Measurements from ENCODE around the gene EPN1.

The EPN1 gene

DNA sequence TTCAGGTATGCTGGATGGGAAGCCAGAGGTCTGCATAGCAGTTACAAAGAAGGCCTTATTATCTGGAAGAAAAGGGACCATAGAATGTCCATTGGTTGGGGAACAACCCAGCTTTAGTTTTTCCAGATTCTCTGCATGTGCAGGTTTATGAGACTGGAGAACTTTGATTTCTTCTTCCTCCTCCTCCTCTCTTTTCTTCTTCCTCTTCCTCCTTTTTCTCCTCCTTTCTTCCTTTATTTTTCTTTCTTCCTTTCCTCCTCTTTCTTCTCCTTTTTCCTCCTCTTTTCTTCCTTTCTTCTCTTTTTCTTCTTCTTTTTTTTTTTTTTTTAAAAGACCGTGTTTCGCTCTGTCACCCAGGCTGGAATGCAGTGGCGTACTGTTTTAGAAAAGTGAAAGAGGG, 30.9 kb downstream of the EPN1 start:
- H4K20me1 ChIP-seq (ENCODE audit: control insufficient read depth, insufficient read depth, low read depth, low read length), result no peaks in the 10 kb centered on the region
- no peaks in the 10 kb centered on the region for H3K9me2 ChIP-seq (replicated peaks; ENCODE audit: control insufficient read depth, low read length)
- H3K27ac ChIP-seq (ENCODE audit: low read depth, low read length), result no peak overlapping the region
- no peaks in the 10 kb centered on the region for H3K9me3 ChIP-seq (ENCODE audit: control insufficient read depth, insufficient read depth, low read length)
- no peak overlapping the region for H3K4me2 ChIP-seq (ENCODE audit: low read length)
- H3K36me3 ChIP-seq (ENCODE audit: control insufficient read depth, low read length), result peaks cover 19% of the 10 kb centered on the region
- no peak overlapping the region for H3K4me3 ChIP-seq (ENCODE audit: low read length)
- H3K79me2 ChIP-seq (ENCODE audit: control insufficient read depth, low read length), result no peaks in the 10 kb centered on the region
- peaks cover 2% of the 10 kb centered on the region; the same call in 1 of the 2 replicates for H3F3A ChIP-seq (ENCODE audit: control insufficient read depth, insufficient read depth)
- TF ChIP-seq, protein P1, sequence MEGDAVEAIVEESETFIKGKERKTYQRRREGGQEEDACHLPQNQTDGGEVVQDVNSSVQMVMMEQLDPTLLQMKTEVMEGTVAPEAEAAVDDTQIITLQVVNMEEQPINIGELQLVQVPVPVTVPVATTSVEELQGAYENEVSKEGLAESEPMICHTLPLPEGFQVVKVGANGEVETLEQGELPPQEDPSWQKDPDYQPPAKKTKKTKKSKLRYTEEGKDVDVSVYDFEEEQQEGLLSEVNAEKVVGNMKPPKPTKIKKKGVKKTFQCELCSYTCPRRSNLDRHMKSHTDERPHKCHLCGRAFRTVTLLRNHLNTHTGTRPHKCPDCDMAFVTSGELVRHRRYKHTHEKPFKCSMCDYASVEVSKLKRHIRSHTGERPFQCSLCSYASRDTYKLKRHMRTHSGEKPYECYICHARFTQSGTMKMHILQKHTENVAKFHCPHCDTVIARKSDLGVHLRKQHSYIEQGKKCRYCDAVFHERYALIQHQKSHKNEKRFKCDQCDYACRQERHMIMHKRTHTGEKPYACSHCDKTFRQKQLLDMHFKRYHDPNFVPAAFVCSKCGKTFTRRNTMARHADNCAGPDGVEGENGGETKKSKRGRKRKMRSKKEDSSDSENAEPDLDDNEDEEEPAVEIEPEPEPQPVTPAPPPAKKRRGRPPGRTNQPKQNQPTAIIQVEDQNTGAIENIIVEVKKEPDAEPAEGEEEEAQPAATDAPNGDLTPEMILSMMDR (IDR thresholded peaks at IDR 0.05; ENCODE audit: low read depth, low read length, poor library complexity, severe bottlenecking), result no peak
- no peak for TF ChIP-seq EZH2phosphoT487 (IDR thresholded peaks at IDR 0.05; ENCODE audit: borderline replicate concordance, low read length)
- no peaks in the 10 kb centered on the region for H3K27me3 ChIP-seq (ENCODE audit: control insufficient read depth, low read length)
- no peaks in the 10 kb centered on the region for H3K4me1 ChIP-seq (ENCODE audit: control insufficient read depth, low read length)

DNA sequence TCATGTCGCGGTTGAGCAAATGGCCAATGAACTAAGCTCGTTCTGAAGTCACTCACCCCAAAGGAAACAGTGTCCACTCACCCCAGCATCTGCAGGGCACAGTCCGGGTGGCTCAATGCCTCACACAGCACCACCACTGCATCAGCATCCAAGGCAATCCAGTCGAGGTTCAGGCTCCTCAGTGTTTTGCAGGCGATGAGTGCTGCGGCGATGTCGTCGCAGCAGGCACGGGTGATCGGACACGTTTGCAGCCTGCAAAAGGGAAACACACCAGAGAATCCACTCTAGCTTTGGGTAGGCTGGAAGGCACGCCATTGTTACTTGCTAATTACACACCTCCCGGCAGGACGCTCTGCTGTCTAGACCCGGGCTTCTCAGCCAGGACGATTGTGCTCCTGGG, 36.7 kb downstream of the EPN1 start:
- no peaks in the 10 kb centered on the region for H3K4me1 ChIP-seq (ENCODE audit: control insufficient read depth, low read length)
- 0 out of 2 replicates have a peak, but pooled peaks cover 2% of the 10 kb centered on the region for H3F3A ChIP-seq (ENCODE audit: control insufficient read depth, insufficient read depth)
- no peak overlapping the region for H3K27ac ChIP-seq (ENCODE audit: low read depth, low read length)
- TF ChIP-seq, protein P1 (IDR thresholded peaks at IDR 0.05; ENCODE audit: low read depth, low read length, poor library complexity, severe bottlenecking), result no peak
- no peak for TF ChIP-seq EZH2phosphoT487 (IDR thresholded peaks at IDR 0.05; ENCODE audit: borderline replicate concordance, low read length)
- no peaks in the 10 kb centered on the region for H3K79me2 ChIP-seq (ENCODE audit: control insufficient read depth, low read length)
- no peaks in the 10 kb centered on the region for H3K36me3 ChIP-seq (ENCODE audit: control insufficient read depth, low read length)
- no peaks in the 10 kb centered on the region for H4K20me1 ChIP-seq (ENCODE audit: control insufficient read depth, insufficient read depth, low read depth, low read length)
- no peak overlapping the region for H3K4me3 ChIP-seq (ENCODE audit: low read length)
- no peaks in the 10 kb centered on the region for H3K9me2 ChIP-seq (replicated peaks; ENCODE audit: control insufficient read depth, low read length)
- no peak overlapping the region for H3K4me2 ChIP-seq (ENCODE audit: low read length)
- no peaks in the 10 kb centered on the region for H3K9me3 ChIP-seq (ENCODE audit: control insufficient read depth, insufficient read depth, low read length)
- H3K27me3 ChIP-seq (ENCODE audit: control insufficient read depth, low read length), result no peaks in the 10 kb centered on the region

DNA sequence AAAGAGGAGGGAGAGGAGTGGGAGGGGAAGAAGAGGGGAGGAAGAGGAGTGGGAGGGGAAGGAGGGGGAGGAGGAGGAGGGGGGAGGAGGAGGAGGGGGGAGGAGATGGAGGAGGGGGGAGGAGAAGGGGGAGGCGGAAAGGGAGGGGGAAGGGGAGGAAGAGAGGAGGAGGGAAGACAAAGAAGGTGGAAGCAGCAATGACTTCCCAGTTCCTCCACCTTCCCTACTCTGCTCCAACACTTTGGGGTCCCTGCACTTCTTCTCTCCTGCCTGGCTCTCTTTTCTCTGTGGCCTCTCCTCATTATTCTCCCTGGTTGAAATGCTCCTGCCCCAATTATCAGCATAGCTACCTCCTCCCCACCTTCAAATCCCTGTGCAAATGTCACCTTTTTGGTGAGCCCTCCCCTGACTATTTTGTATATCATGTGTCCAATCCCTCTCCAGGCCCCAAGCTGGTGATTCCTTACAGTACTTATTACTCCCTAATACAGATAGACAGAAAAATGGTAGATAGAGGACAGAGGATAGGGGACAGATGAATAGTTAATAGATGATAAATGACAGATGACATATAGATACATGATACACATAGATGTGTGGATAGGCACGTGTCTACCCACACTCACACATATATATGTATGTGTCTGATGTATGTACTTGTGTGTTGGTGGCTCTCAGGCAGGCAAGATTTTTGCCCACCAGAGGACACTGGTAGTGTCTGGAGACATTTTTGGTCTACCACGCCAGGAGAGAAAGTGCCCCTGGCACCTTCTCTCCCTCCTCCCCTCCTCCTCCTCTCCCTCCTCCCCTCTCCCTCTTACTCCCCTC, 38.0 kb downstream of the EPN1 start:
- no peaks in the 10 kb centered on the region for H3K36me3 ChIP-seq (ENCODE audit: control insufficient read depth, low read length)
- no peak overlapping the region for H3K4me3 ChIP-seq (ENCODE audit: low read length)
- H3K27ac ChIP-seq (ENCODE audit: low read depth, low read length), result no peak overlapping the region
- no peaks in the 10 kb centered on the region for H3K79me2 ChIP-seq (ENCODE audit: control insufficient read depth, low read length)
- no peaks in the 10 kb centered on the region for H3K27me3 ChIP-seq (ENCODE audit: control insufficient read depth, low read length)
- no peaks in the 10 kb centered on the region for H3K4me1 ChIP-seq (ENCODE audit: control insufficient read depth, low read length)
- H3K9me2 ChIP-seq (replicated peaks; ENCODE audit: control insufficient read depth, low read length), result no peaks in the 10 kb centered on the region
- no peak overlapping the region for H3K4me2 ChIP-seq (ENCODE audit: low read length)
- H3K9me3 ChIP-seq (ENCODE audit: control insufficient read depth, insufficient read depth, low read length), result no peaks in the 10 kb centered on the region
- no peaks in the 10 kb centered on the region for H3F3A ChIP-seq (ENCODE audit: control insufficient read depth, insufficient read depth)
- TF ChIP-seq, protein P1 (IDR thresholded peaks at IDR 0.05; ENCODE audit: low read depth, low read length, poor library complexity, severe bottlenecking), result no peak
- no peak for TF ChIP-seq EZH2phosphoT487 (IDR thresholded peaks at IDR 0.05; ENCODE audit: borderline replicate concordance, low read length)
- H4K20me1 ChIP-seq (ENCODE audit: control insufficient read depth, insufficient read depth, low read depth, low read length), result no peaks in the 10 kb centered on the region

Measured in DOHH2 (cell line).